Smooth muscle cell of trachea (primary cell): ENCODE measurements around the gene CFAP141. TPM values are rescaled to one million over a fixed set of nuclear protein-coding genes. Genes with fewer than 3 reads are reported as not detected.

Experiments
- total RNA-seq: library from RNA; depleted of rRNA; stranded (reverse); fragments of >200 nt; gene quantifications from 2 replicates; pipeline ENCODE4 v1.2.1, GENCODE V29; 2014

Gene CFAP141
- not detected in 2 replicates for total RNA-seq

GRCh38 chr1:154206196-154206595 lies at the start of gene CFAP141:
CFAP141 (minus strand) TSS chr1:154206333; CDS start chr1:154206307, 26 bp downstream.

GRCh38 chr1:154220071-154220969 lies 14.2 kb upstream of the CFAP141 start, which contains the start of gene UBAP2L:
UBAP2L (plus strand) TSS chr1:154220955; CDS start chr1:154225124, 4,169 bp downstream.

DNA sequence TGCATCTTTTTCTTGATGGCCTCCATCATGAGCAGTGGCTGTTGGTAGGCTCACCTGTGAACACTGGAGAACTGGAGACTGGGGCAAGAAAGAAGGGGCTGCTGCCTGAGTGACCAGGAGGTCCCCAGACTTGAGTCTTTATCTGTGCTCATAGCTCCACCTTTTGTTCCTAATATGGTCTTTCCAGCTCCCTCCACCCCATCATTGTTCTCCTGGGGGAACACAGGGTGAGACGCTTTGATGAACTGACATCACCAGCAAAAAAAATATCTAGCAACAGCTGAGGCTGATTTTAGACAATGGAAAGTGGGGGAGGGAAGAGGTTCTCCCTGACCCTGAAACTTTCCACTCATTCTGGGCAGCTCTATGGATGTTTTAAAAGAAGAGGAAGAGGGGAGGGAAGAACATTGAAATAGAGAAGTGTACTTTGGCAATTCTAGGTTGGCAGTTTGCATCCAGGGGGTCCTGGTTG lies 14.1 kb downstream of the CFAP141 start, which contains the start of gene TPM3:
TSS of gene TPM3 (minus strand) at position 111 of the 472 bp plus-strand sequence. CDS start at position 29, 82 bp downstream.

GRCh38 chr1:154154534-154155191 lies 51.5 kb downstream of the CFAP141 start, which contains the start of gene NUP210L:
NUP210L (minus strand) TSS chr1:154155073.

Other genes starting within 250 kb of the CFAP141 start
- 4.2 and 4.6 TPM in 2 replicates for gene CRTC2, start 247.7 kb downstream of the CFAP141 start, total RNA-seq
- 136 and 138 TPM in 2 replicates for gene SLC39A1, start 242.8 kb downstream of the CFAP141 start, total RNA-seq
- gene CREB3L4, start 238.4 kb downstream of the CFAP141 start, total RNA-seq, result 10.3 and 11.5 TPM in 2 replicates
- 118 and 186 TPM in 2 replicates for gene JTB, start 228.7 kb downstream of the CFAP141 start, total RNA-seq
- 112 and 119 TPM in 2 replicates for gene RAB13, start 220.0 kb downstream of the CFAP141 start, total RNA-seq
- 996 and 1,067 TPM in 2 replicates for gene RPS27, start 215.6 kb downstream of the CFAP141 start, total RNA-seq
- gene NUP210L, start 51.3 kb downstream of the CFAP141 start, total RNA-seq, result 0.15 and 0.17 TPM in 2 replicates
- gene TPM3, start 14.2 kb downstream of the CFAP141 start, total RNA-seq, result 377 and 890 TPM in 2 replicates
- 64.7 and 75.3 TPM in 2 replicates for gene UBAP2L, start 14.6 kb upstream of the CFAP141 start, total RNA-seq
- 92.8 and 116 TPM in 2 replicates for gene HAX1, start 66.3 kb upstream of the CFAP141 start, total RNA-seq
- gene AQP10, start 114.8 kb upstream of the CFAP141 start, total RNA-seq, result under 0.01 TPM in 1 of 2 replicates, not detected in the other
- 211 and 445 TPM in 2 replicates for gene ATP8B2, start 119.2 kb upstream of the CFAP141 start, total RNA-seq
- 16.9 and 35.6 TPM in 2 replicates for gene IL6R, start 199.0 kb upstream of the CFAP141 start, total RNA-seq